DND-41 (cell line): ENCODE measurements around the gene ALB.
"Not testable (repeated sequence)": the region's sequence is repeated elsewhere in the genome, so short reads cannot be mapped to it uniquely, and the experiment has no call there.

ENCODE experiments used
- ATAC-seq: fragments of 200-7000 bp; cut with Tn5 transposase; 3 replicates; pipeline ENCODE4 v1.9.1; 2021; ENCODE audit warnings: low read depth; ENCODE audit not compliant: insufficient read depth
- DNase-seq: peaks from one replicate; pipeline ENCODE4 v3.0.0-alpha.2; 2020
- H2AFZ ChIP-seq: 2 replicates; pipeline ENCODE4 v1.6.0; 2012; ENCODE audit warnings: low read depth, low read length
- H3K27ac ChIP-seq: 2 replicates; pipeline ENCODE4 v1.5.1; 2012; ENCODE audit warnings: low read length, inconsistent platforms
- H3K27me3 ChIP-seq: fragments of 200-600 bp; sonication (generic); 2 replicates; pipeline ENCODE4 v1.6.0; 2012; ENCODE audit warnings: low read length, mild to moderate bottlenecking, inconsistent platforms; ENCODE audit not compliant: insufficient read depth, poor library complexity
- H3K36me3 ChIP-seq: 2 replicates; pipeline ENCODE4 v1.5.1; 2012; ENCODE audit warnings: low read length, inconsistent platforms; ENCODE audit not compliant: insufficient read depth
- H3K4me1 ChIP-seq: 2 replicates; pipeline ENCODE4 v1.5.1; 2012; ENCODE audit warnings: mild to moderate bottlenecking, low read length; ENCODE audit not compliant: insufficient read depth
- H3K4me2 ChIP-seq: 2 replicates; pipeline ENCODE4 v1.6.0; 2012; ENCODE audit warnings: mild to moderate bottlenecking, moderate library complexity, low read length, inconsistent platforms; ENCODE audit not compliant: insufficient read depth
- H3K4me3 ChIP-seq, 2 experiments: fragments of 200-600 bp in 1 of 2; shearing (Covaris generic) in 1 of 2; 2 replicates each; pipeline ENCODE4 v1.5.1; 2012 to 2016; ENCODE audit warnings: inconsistent platforms in 2 of 2, low read length in 2 of 2, mild to moderate bottlenecking in 2 of 2, low read depth in 1 of 2, moderate library complexity in 1 of 2
- H3K79me2 ChIP-seq: 2 replicates; pipeline ENCODE4 v1.6.0; 2012; ENCODE audit warnings: low read length, inconsistent platforms; ENCODE audit not compliant: insufficient read depth
- H3K9ac ChIP-seq: 2 replicates; pipeline ENCODE4 v1.6.0; 2012; ENCODE audit warnings: low read depth, mild to moderate bottlenecking, inconsistent platforms, low read length, moderate library complexity
- H3K9me3 ChIP-seq: 2 replicates; pipeline ENCODE4 v1.5.1; 2012; ENCODE audit warnings: low read length, moderate library complexity, mild to moderate bottlenecking, inconsistent platforms; ENCODE audit not compliant: insufficient read depth, severe bottlenecking
- H4K20me1 ChIP-seq: 2 replicates; pipeline ENCODE4 v1.6.0; 2012; ENCODE audit warnings: low read length; ENCODE audit not compliant: insufficient read depth
- CTCF ChIP-seq: IDR thresholded peaks from 2 replicates; pipeline ENCODE4 v1.5.1; 2012; ENCODE audit warnings: borderline replicate concordance, low read length, moderate library complexity, mild to moderate bottlenecking; ENCODE audit not compliant: poor library complexity, severe bottlenecking; ENCODE audit errors: extremely low read depth
- EZH2 ChIP-seq: IDR thresholded peaks from 3 replicates; pipeline ENCODE4 v1.6.1; 2012; ENCODE audit warnings: borderline replicate concordance, low read depth, mild to moderate bottlenecking, moderate library complexity, low read length, inconsistent platforms; ENCODE audit not compliant: severe bottlenecking

Gene ALB

GRCh38 chr4:73404042-73404441, at the start of gene ALB:
ALB (plus strand) TSS chr4:73404287; CDS start chr4:73404328, 41 bp downstream.
- no peak within 1 kb of the TSS for H3K9ac ChIP-seq
- no peaks in the 10 kb centered on the region for H3K27me3 ChIP-seq
- ATAC-seq (no peak), DNase-seq (no peak)
- H3K36me3 ChIP-seq = no peaks in the 10 kb centered on the region
- no peak within 1 kb of the TSS for H2AFZ ChIP-seq
- H3K4me1 ChIP-seq = no peaks in the 10 kb centered on the region
- H3K27ac ChIP-seq = no peak within 1 kb of the TSS
- no peak within 1 kb of the TSS for H3K4me2 ChIP-seq
- H3K4me3 ChIP-seq = no peak within 1 kb of the TSS
- no peaks in the 10 kb centered on the region for H3K79me2 ChIP-seq
- no peaks in the 10 kb centered on the region for H4K20me1 ChIP-seq
- no peaks in the 10 kb centered on the region for H3K9me3 ChIP-seq
- no peak for TF ChIP-seq CTCF
- TF ChIP-seq EZH2 = no peak

- H3K4me3 ChIP-seq, H3K4me1 ChIP-seq, H2AFZ ChIP-seq, H3K9ac ChIP-seq, H3K27ac ChIP-seq, H3K36me3 ChIP-seq, H3K27me3 ChIP-seq, DNase-seq, ATAC-seq, H3K9me3 ChIP-seq, H3K4me2 ChIP-seq, H4K20me1 ChIP-seq, H3K79me2 ChIP-seq: not testable (repeated sequence)
Measured at GRCh38 chr4:73357174-73357573, 46.9 kb upstream of the ALB start.

- not testable (repeated sequence) for H3K36me3 ChIP-seq, H2AFZ ChIP-seq, H3K27ac ChIP-seq, H3K9me3 ChIP-seq, ATAC-seq, H3K4me3 ChIP-seq, H3K9ac ChIP-seq, H3K79me2 ChIP-seq, H3K4me2 ChIP-seq, H4K20me1 ChIP-seq, H3K27me3 ChIP-seq, H3K4me1 ChIP-seq, DNase-seq
Measured at GRCh38 chr4:73369506-73370199, 34.4 kb upstream of the ALB start.

- no peak overlapping the region for H3K4me3 ChIP-seq
- H2AFZ ChIP-seq = no peak overlapping the region
- TF ChIP-seq EZH2 (no peak), CTCF (no peak)
- H3K27me3 ChIP-seq = no peaks in the 10 kb centered on the region
- H3K4me2 ChIP-seq = no peak overlapping the region
- H3K4me1 ChIP-seq = no peaks in the 10 kb centered on the region
- no peaks in the 10 kb centered on the region for H3K36me3 ChIP-seq
- no peak for DNase-seq
- no peak overlapping the region for H3K27ac ChIP-seq
- no peaks in the 10 kb centered on the region for H3K79me2 ChIP-seq
- no peaks in the 10 kb centered on the region for H3K9me3 ChIP-seq
- no peaks in the 10 kb centered on the region for H4K20me1 ChIP-seq
- no peak overlapping the region for H3K9ac ChIP-seq
- no peak for ATAC-seq
Measured at GRCh38 chr4:73375328-73375741, 28.8 kb upstream of the ALB start.
